AG20443 (cell line): ENCODE data around the gene GPR173.

Experiments
- DNase-seq: peaks from one replicate; pipeline ENCODE4 v3.0.0; 2012; ENCODE audit warnings: low spot score, mixed read lengths

GPR173 gene

GRCh38 chrX:53071064-53071463 lies 22.5 kb downstream of the GPR173 start:
- no peak for DNase-seq

- peak; percentile 51 for DNase-seq
Observed at GRCh38 chrX:53071604-53072417, 23.2 kb downstream of the GPR173 start.

DNA sequence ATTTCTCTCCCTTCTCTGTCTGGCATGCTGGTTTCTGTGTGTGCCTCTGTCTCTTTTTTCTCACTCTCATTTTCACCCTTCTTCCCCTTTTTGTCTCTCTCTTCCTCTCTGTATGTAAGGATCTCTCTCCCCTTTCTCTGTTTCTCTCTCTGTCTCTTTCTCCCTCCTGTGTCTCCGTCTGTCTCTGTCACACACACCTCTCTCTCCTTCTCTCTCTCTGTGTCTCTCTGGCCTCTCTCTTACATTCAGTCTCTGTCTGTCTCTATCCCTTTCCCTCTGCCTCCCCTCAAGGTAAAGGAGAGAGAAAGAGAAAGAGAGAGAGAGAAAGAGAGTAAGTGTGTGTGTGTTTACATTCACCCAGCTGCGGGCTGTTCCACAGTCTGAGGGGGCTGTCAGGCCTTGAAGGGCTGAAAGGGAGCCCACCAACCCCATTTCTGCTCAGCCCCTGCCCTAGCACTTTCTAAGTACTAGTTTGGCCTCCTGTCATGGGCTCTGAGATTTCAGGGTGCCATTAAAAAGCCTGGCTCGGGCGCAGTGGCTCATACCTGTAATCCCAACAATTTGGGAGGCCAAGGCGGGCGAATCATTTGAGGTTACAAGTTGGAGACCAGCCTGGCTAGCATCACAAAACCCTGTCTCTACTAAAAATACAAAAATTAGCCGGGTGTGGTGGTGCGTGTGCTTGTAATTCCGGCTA lies 24.0 kb downstream of the GPR173 start:
- no peak for DNase-seq

GRCh38 chrX:53073115-53073586 lies 24.6 kb downstream of the GPR173 start:
- no peak for DNase-seq

- no peak for DNase-seq
Observed at GRCh38 chrX:53075011-53075410, 26.4 kb downstream of the GPR173 start.

- DNase-seq: no peak
Observed at GRCh38 chrX:53076671-53077070, 28.1 kb downstream of the GPR173 start.

GRCh38 chrX:53077207-53078197 lies 28.9 kb downstream of the GPR173 start:
- no peak for DNase-seq

DNA sequence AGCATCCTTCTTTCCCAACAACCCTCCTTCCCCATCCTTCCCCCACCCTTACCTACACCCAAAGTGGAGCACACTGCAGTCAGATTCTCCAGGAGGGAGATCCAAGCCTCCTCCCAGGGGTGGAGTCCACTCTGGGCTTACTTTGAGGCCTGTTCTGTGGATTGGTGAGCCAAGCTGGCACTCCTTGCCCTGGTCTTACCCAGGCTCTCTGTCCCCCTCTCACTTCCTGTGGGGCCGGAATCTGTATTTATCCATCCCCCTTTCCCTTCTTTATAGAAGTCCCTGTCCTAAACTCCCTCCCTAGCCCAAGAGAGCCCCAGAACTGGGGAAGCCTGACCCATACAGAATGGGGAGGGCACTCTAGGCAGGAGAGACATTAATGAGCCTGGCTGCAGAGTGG lies 30.4 kb downstream of the GPR173 start:
- DNase-seq: no peak

DNA sequence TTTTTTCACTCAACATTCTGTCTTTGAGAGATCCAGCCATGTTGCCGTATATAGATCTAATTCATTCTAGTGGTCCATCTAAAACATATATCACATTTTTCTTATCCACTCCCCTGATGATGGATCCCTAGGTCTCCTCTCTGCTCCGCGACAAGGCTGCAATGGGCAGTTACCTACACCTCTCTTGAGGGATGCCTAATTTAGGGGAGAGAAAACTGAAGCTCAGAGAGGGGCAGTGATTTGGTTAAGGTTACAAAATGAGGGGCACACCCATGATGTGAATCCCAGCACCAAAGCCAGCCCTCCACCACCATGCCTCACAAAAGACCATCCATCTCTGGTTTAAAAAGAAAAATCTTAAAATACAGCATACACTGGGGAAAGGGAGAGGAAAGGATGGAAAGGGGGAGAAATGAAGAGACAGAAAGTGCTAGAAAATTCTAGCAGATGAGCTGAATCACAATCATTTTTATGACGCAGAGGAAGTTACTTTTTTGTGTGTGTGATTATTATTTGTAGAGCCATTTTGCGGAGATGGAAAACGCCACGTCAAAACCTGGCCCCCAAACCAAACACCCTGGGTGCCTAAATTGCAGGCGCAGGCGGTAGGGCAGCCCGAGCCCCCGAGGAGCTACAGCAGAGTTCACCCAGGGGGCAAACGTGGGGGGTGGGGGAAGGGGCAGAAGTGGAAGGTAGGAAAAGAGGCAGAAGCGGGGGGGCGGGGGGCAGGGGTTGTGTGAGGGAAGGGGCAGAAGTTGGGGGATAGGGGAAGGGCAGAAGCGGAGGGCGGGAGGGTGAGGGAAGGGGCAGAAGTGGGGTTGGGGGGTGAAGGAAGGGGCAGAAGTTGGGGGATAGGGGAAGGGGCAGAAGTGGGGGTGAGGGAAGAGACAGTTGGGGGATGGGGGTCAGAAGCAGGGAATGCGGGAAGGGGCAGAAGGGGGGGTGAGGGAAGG lies 32.3 kb downstream of the GPR173 start:
- no peak for DNase-seq

DNA sequence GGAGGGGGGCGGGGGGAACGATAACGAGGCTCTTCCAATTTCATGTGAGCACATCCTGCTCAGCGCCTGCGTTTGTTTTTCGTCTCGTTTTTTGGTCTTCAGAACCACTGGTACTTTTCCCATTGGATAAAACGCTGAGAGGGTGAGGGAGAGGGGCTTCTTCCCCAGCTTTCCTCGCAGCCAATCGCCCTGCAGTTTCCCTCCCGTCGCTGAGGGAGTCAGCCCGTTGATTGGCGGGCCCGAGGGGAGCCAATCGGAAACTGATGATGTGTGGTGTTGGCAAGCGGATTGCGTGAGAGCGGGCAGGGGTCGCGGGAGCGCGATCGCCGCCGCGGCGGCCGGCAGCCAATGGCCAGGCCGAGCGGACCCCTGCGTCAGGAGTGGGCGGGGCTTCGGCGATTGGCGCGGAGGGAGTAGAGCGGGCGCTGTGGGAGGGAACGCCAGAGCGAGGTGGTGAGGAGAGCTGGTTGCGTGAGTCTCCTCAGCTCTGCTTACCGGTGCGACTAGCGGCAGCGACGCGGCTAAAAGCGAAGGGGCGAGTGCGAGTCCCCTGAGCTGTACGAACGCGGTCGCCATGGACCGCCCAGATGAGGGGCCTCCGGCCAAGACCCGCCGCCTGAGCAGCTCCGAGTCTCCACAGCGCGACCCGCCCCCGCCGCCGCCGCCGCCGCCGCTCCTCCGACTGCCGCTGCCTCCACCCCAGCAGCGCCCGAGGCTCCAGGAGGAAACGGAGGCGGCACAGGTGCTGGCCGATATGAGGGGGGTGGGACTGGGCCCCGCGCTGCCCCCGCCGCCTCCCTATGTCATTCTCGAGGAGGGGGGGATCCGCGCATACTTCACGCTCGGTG lies 33.6 kb downstream of the GPR173 start, which contains the start of gene TSPYL2:
TSPYL2 (plus strand) TSS at position 443 of the 848 bp plus-strand sequence; CDS start at position 575, 132 bp downstream.
- DNase-seq: peak; percentile 93

GRCh38 chrX:53082773-53083616 lies 34.4 kb downstream of the GPR173 start:
- DNase-seq: no peak

DNA sequence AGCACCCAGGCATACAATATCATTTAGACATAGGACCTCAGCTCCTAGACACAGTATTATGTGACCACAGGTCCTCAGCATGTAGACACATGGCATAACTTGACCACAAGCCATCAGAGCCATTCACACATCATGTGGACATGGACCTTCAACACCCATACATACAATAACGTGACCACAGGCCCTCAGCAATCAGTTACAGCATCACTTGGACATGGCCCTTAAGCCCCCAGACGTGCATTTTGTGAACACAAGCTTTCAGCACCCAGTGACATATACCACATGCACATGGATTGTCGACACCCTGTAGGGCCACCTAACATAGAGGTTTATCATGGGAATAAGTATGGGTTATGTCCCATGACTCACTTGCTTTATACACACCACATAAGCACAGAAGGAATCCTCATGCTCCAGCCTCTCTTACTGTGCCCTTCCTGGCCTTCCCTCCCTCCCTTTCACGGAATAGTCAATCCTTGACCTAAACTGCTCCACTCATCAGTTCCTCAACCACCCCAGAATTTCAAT lies 35.5 kb downstream of the GPR173 start:
- DNase-seq: no peak

DNA sequence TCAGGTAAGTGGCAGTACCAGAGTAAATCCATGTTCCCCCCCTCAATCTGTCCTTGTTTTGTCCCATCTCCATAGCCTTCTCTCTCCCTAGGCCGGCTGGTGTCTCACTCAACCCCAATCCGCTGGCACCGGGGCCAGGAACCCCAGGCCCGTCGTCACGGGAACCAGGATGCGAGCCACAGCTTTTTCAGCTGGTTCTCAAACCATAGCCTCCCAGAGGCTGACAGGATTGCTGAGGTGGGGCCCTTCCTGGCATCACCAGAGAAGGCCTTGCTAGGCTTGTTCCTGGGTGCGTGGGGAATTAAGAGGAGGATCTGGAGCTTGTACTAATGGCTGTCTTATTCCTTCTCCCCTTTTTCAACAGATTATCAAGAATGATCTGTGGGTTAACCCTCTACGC lies 36.3 kb downstream of the GPR173 start:
- DNase-seq: no peak

DNA sequence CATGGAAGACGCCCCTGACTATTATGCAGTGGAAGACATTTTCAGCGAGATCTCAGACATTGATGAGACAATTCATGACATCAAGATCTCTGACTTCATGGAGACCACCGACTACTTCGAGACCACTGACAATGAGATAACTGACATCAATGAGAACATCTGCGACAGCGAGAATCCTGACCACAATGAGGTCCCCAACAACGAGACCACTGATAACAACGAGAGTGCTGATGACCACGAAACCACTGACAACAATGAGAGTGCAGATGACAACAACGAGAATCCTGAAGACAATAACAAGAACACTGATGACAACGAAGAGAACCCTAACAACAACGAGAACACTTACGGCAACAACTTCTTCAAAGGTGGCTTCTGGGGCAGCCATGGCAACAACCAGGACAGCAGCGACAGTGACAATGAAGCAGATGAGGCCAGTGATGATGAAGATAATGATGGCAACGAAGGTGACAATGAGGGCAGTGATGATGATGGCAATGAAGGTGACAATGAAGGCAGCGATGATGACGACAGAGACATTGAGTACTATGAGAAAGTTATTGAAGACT lies 37.2 kb downstream of the GPR173 start:
- DNase-seq: no peak

DNA sequence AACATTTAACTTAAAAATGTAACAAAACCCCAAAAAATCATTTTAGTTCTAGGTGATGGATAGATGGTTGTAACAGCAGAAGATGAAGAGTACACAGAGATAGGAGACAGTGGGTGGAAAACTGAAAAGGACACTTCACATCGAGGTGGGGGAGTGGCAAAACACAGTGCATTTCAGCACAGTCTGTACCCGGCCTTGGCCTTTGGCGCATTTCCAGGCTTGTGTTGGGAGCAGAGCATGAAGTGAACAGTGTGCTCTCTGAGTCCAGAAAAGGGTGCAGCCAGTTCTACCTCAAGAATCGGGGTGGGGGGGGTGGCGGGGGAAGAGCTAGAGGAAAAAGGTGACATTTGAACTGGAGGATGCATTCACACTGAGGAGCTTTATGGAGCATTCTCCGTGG lies 37.9 kb downstream of the GPR173 start:
- DNase-seq: no peak

GRCh38 chrX:53087388-53087831 lies 38.8 kb downstream of the GPR173 start:
- DNase-seq: no peak

- peak; percentile 63 for DNase-seq
Observed at GRCh38 chrX:53088136-53088974, 39.8 kb downstream of the GPR173 start.
